Stimulated activated CD4-positive, alpha-beta T cell treated with anti-CD3 and anti-CD28 coated beads, Interleukin-12 subunit alpha, Interleukin-12 subunit beta, amount 100 ng/mL, for 24 hours (primary cell): ENCODE results near the gene DVL1.
"Not testable (repeated sequence)": the region's sequence is repeated elsewhere in the genome, so short reads cannot be mapped to it uniquely, and the experiment has no call there.

Source experiments
- DNase-seq, 2 experiments: peaks; one replicate each; pipeline ENCODE4 v3.0.0-alpha.2; 2020; ENCODE audit warnings: low read depth in 2 of 2

DVL1 gene

GRCh38 chr1:1349256-1350012, at the start of gene DVL1:
DVL1 (minus strand) TSS chr1:1349418; CDS start chr1:1349065, 353 bp downstream.
- peak; percentile 32 to 50 for DNase-seq

GRCh38 chr1:1398677-1399186, 49.5 kb upstream of the DVL1 start:
- no peak for DNase-seq

GRCh38 chr1:1397839-1398523, 48.8 kb upstream of the DVL1 start:
- DNase-seq: no peak

- no peak for DNase-seq
These were observed 45.9 kb upstream of the DVL1 start for GRCh38 chr1:1395166-1395565.

GRCh38 chr1:1394116-1394515, 44.9 kb upstream of the DVL1 start:
- no peak for DNase-seq

GRCh38 chr1:1393428-1393827, 44.2 kb upstream of the DVL1 start:
- DNase-seq: no peak

GRCh38 chr1:1393014-1393413, 43.8 kb upstream of the DVL1 start:
- DNase-seq: no peak

- DNase-seq: no peak
These were observed 42.0 kb upstream of the DVL1 start for GRCh38 chr1:1391225-1391624.

GRCh38 chr1:1390675-1391074, 41.5 kb upstream of the DVL1 start:
- DNase-seq: no peak

GRCh38 chr1:1388078-1388472, 38.9 kb upstream of the DVL1 start:
- DNase-seq: no peak

GRCh38 chr1:1387098-1388077, 38.2 kb upstream of the DVL1 start:
- no peak for DNase-seq

- DNase-seq: no peak
These were observed 36.7 kb upstream of the DVL1 start for GRCh38 chr1:1385931-1386330.

GRCh38 chr1:1385339-1385738, 36.1 kb upstream of the DVL1 start:
- not testable (repeated sequence) for DNase-seq

- DNase-seq: no peak
These were observed 32.1 kb upstream of the DVL1 start for GRCh38 chr1:1381294-1381693.

- DNase-seq: no peak
These were observed 31.6 kb upstream of the DVL1 start for GRCh38 chr1:1380860-1381259.

GRCh38 chr1:1377540-1378205, 28.5 kb upstream of the DVL1 start:
- DNase-seq: no peak

GRCh38 chr1:1376551-1377226, 27.5 kb upstream of the DVL1 start:
- no peak for DNase-seq

GRCh38 chr1:1374929-1375662, 25.9 kb upstream of the DVL1 start, which contains the start of gene AURKAIP1:
AURKAIP1 (minus strand) TSS chr1:1375207; CDS start chr1:1374756, 451 bp downstream.
- peak; percentile 93 for DNase-seq

GRCh38 chr1:1374589-1374928, 25.3 kb upstream of the DVL1 start:
- no peak for DNase-seq
